MCF 10A (cell line): ENCODE measurements around the gene ALDH1L2. TPM values are rescaled to one million over a fixed set of nuclear protein-coding genes. Genes with fewer than 3 reads are reported as not detected.
A peak's percentile ranks its signal among the peaks of the same experiment; 100 is the strongest.

Experiments
- Bru-seq: library from RNA; stranded (reverse); fragments of 400-500 nt; gene quantifications from one replicate; lab custom pipeline; 2021; lab: Mats Ljungman, UMichigan
- BruChase-seq, 2 experiments: library from RNA; stranded (reverse); fragments of 400-500 nt; gene quantifications; one replicate each; lab custom pipeline; 2021; lab: Mats Ljungman, UMichigan
- BruUV-seq: library from RNA; stranded (reverse); fragments of 400-500 nt; replicated peaks from 2 replicates; lab custom pipeline; 2021; lab: Mats Ljungman, UMichigan
- CTCF ChIA-PET: fragments of 300-600 bp; sonication (Branson Sonifier 250); formaldehyde crosslinking; extraction: SDS; loops from one replicate; lab custom pipeline; 2021; ENCODE audit warnings: antibody characterized with exemption, inconsistent platforms; lab: Yijun Ruan, JAX
- POLR2A ChIA-PET: fragments of 300-600, 350-650 bp; sonication (Branson Sonifier 250); formaldehyde crosslinking; extraction: SDS; loops from one replicate; lab custom pipeline; 2020; ENCODE audit warnings: antibody characterized with exemption, inconsistent platforms; lab: Yijun Ruan, JAX
- DNase-seq: peaks from one replicate; pipeline ENCODE4 v3.0.0-alpha.2; 2018; ENCODE audit not compliant: unreplicated experiment
- H3K27ac Mint-ChIP-seq: one replicate; pipeline ENCODE4 v1.8.0; 2022; ENCODE audit warnings: mild to moderate bottlenecking, low read depth, mixed read lengths; ENCODE audit not compliant: unreplicated experiment
- H3K27me3 Mint-ChIP-seq: one replicate; pipeline ENCODE4 v1.8.0; 2022; ENCODE audit warnings: mixed read lengths; ENCODE audit not compliant: insufficient read depth, unreplicated experiment
- H3K36me3 Mint-ChIP-seq: one replicate; pipeline ENCODE4 v1.8.0; 2022; ENCODE audit warnings: mild to moderate bottlenecking, moderate library complexity, mixed read lengths; ENCODE audit not compliant: insufficient read depth, unreplicated experiment
- H3K4me1 Mint-ChIP-seq: one replicate; pipeline ENCODE4 v1.8.0; 2022; ENCODE audit warnings: mixed read lengths; ENCODE audit not compliant: insufficient read depth, unreplicated experiment
- H3K4me3 Mint-ChIP-seq: one replicate; pipeline ENCODE4 v1.8.0; 2022; ENCODE audit warnings: mild to moderate bottlenecking, moderate library complexity, mixed read lengths; ENCODE audit not compliant: unreplicated experiment
- H3K9me3 Mint-ChIP-seq: one replicate; pipeline ENCODE4 v1.8.0; 2022; ENCODE audit warnings: mixed read lengths; ENCODE audit not compliant: unreplicated experiment
- CTCF ChIP-seq: fragments of 200-600 bp; IDR thresholded peaks from one replicate; pipeline ENCODE4 v1.8.0; 2022; ENCODE audit warnings: antibody characterized with exemption, mild to moderate bottlenecking; ENCODE audit not compliant: unreplicated experiment
- intact Hi-C: fragments of 100-400 bp; cut with micrococcal nuclease; formaldehyde crosslinking; loops from 2 replicates; pipeline ENCODE4 v1.14.1; 2022
- long read RNA-seq: library from polyadenylated mRNA; stranded (forward); transcript quantifications from one replicate; pipeline ENCODE4 v2.0.0, GENCODE V29; 2022
- total RNA-seq: library from RNA; stranded (reverse); gene quantifications from 2 replicates; pipeline ENCODE4 v1.2.3, GENCODE V29; 2022

Gene ALDH1L2
- total RNA-seq, result 165 TPM in 2 replicates
- percentile 96 among the genes with signal in this experiment for Bru-seq, nascent RNA
- BruChase-seq, experiment 1, labeled RNA remaining after a 6-hour chase, result percentile 95 among the genes with signal in this experiment
- BruChase-seq, experiment 2, labeled RNA remaining after a 2-hour chase, result percentile 96 among the genes with signal in this experiment
- long read RNA-seq, full-length matches to known transcripts, result 51 of 121 reads
- long read RNA-seq, partial matches to known transcripts, result 31 of 121 reads
- long read RNA-seq, other reads (novel, unspliced or antisense), result 39 of 121 reads

- ChIA-PET CTCF (interaction anchor here (0.7 to 1.4 kb wide), 3 partner anchors 8 to 703 kb away, joined by 3 to 5 read pairs (median 3); no protein-coding TSS in a partner anchor), POLR2A (interaction anchor here (0.8 to 4.5 kb wide), 6 partner anchors 7 to 1127 kb away, joined by 3 to 94 read pairs (median 16); partner anchors contain the start of gene WASHC4)
- Mint-ChIP-seq H3K27ac (peak within 1 kb of the TSS; percentile 97), H3K36me3 (peaks cover 13% of the 10 kb centered on the region), H3K9me3 (no peaks in the 10 kb centered on the region), H3K4me1 (peaks cover 23% of the 10 kb centered on the region), H3K4me3 (peak within 1 kb of the TSS; percentile 92), H3K27me3 (no peaks in the 10 kb centered on the region)
- intact Hi-C loops, result loop anchor here (2.0 kb wide), 1 partner anchor 16 kb away; no protein-coding TSS in a partner anchor
- TF ChIP-seq CTCF, result no peak
- peak; percentile 85 for DNase-seq
- no TSS peak for BruUV-seq
Measured at GRCh38 chr12:105084251-105085250, at the start of gene ALDH1L2. Gene ALDH1L2, minus strand, starts transcription at chr12:105084458. Its CDS starts 22 bp downstream, at chr12:105084436.

- Mint-ChIP-seq H3K9me3 (no peaks in the 10 kb centered on the region), H3K4me3 (no peak overlapping the region), H3K4me1 (no peaks in the 10 kb centered on the region), H3K27me3 (no peaks in the 10 kb centered on the region), H3K36me3 (peaks cover 97% of the 10 kb centered on the region), H3K27ac (no peak overlapping the region)
- intact Hi-C loops, result no loop called here
- DNase-seq, result peak; percentile 4
- no peak for TF ChIP-seq CTCF
- POLR2A ChIA-PET, result interaction anchor here (0.7 to 1.3 kb wide), 3 partner anchors 12 to 1137 kb away, joined by 3 read pairs; no protein-coding TSS in a partner anchor
- CTCF ChIA-PET, result interaction anchor here (1.2 kb wide), 1 partner anchor 11 kb away, joined by 3 read pairs; no protein-coding TSS in a partner anchor
- no TSS peak for BruUV-seq
Measured at GRCh38 chr12:105120551-105120950, 36.3 kb upstream of the ALDH1L2 start.

- ChIA-PET POLR2A (interaction anchor here (1.5 to 2.0 kb wide), 2 partner anchors 10 to 16 kb away, joined by 5 to 10 read pairs; partner anchors contain the start of gene WASHC4), CTCF (interaction anchor here (0.6 kb wide), 1 partner anchor 46 kb away, joined by 3 read pairs; no protein-coding TSS in a partner anchor)
- Mint-ChIP-seq H3K27me3 (no peaks in the 10 kb centered on the region), H3K4me1 (peaks cover 3% of the 10 kb centered on the region), H3K27ac (no peak overlapping the region), H3K9me3 (no peaks in the 10 kb centered on the region), H3K36me3 (peaks cover 91% of the 10 kb centered on the region), H3K4me3 (no peak overlapping the region)
- TF ChIP-seq CTCF, result no peak
- intact Hi-C loops, result no loop called here
- no TSS peak for BruUV-seq
- DNase-seq, result no peak
Measured at GRCh38 chr12:105116969-105117368, 32.7 kb upstream of the ALDH1L2 start.
